NCI-H460 (cell line): Measurements from ENCODE around the gene HIC1. TPM values are rescaled to one million over a fixed set of nuclear protein-coding genes. Genes with fewer than 3 reads are reported as not detected.

Experiments used
- DNase-seq: peaks from one replicate; pipeline ENCODE4 v3.0.0-alpha.2; 2016; ENCODE audit warnings: low read depth; ENCODE audit errors: extremely low read depth
- total RNA-seq: library from RNA; depleted of rRNA; stranded (reverse); fragments of >200 nt; shearing (Covaris generic); gene quantifications from 2 replicates; pipeline ENCODE4 v1.2.3, GENCODE V29; 2014

HIC1 gene
- total RNA-seq, 1 experiment from 2014 or later = 0.12 TPM

GRCh38 chr17:2059547-2060384 is 4.9 kb downstream of the HIC1 start:
- DNase-seq = no peak

GRCh38 chr17:2060385-2060658 is 5.4 kb downstream of the HIC1 start:
- no peak for DNase-seq

- DNase-seq = no peak
Measured at GRCh38 chr17:2060681-2061440, 6.0 kb downstream of the HIC1 start.

- DNase-seq = no peak
Measured at GRCh38 chr17:2061441-2061958, 6.6 kb downstream of the HIC1 start.

- no peak for DNase-seq
Measured at GRCh38 chr17:2062571-2063183, 7.8 kb downstream of the HIC1 start.

GRCh38 chr17:2063261-2064146 is 8.6 kb downstream of the HIC1 start:
- no peak for DNase-seq

- no peak for DNase-seq
Measured at GRCh38 chr17:2064147-2064489, 9.2 kb downstream of the HIC1 start.

- DNase-seq = no peak
Measured at GRCh38 chr17:2064520-2064971, 9.6 kb downstream of the HIC1 start.

- no peak for DNase-seq
Measured at GRCh38 chr17:2064980-2065785, 10.3 kb downstream of the HIC1 start.

GRCh38 chr17:2065949-2066400 is 11.1 kb downstream of the HIC1 start:
- DNase-seq = no peak

- no peak for DNase-seq
Measured at GRCh38 chr17:2067048-2067561, 12.2 kb downstream of the HIC1 start.

GRCh38 chr17:2067608-2068024 is 12.7 kb downstream of the HIC1 start:
- DNase-seq = no peak

- no peak for DNase-seq
Measured at GRCh38 chr17:2068031-2068518, 13.2 kb downstream of the HIC1 start.

- no peak for DNase-seq
Measured at GRCh38 chr17:2068519-2069051, 13.7 kb downstream of the HIC1 start.

- DNase-seq = no peak
Measured at GRCh38 chr17:2070241-2071023, 15.5 kb downstream of the HIC1 start.

- no peak for DNase-seq
Measured at GRCh38 chr17:2071024-2071385, 16.1 kb downstream of the HIC1 start.

GRCh38 chr17:2071455-2072281 is 16.8 kb downstream of the HIC1 start:
- DNase-seq = no peak
